Esophagus squamous epithelium (tissue), 5 donors: Measurements from ENCODE around the gene DLGAP1. TPM values are rescaled to one million over a fixed set of nuclear protein-coding genes. Genes with fewer than 3 reads are reported as not detected.

Experiments
- DNase-seq: peaks from one replicate; lab custom pipeline; 2025; lab: John Stamatoyannopoulos, UW
- H3K27ac ChIP-seq, 4 donors: fragments of 200-600 bp; sonication (generic); one replicate each; pipeline ENCODE4 v1.5.1; 2016 to 2019; ENCODE audit warnings: mild to moderate bottlenecking in 1 of 4
- H3K27me3 ChIP-seq, 4 donors: fragments of 200-600 bp; sonication (generic); 1 replicate in 3 of 4; 2 replicates in 1 of 4; pipeline versions ENCODE4 v1.5.1 to v1.6.0; 2017 to 2021; ENCODE audit warnings: antibody characterized with exemption in 1 of 4
- H3K36me3 ChIP-seq, 3 donors: fragments of 200-600 bp; sonication (generic); one replicate each; pipeline ENCODE4 v1.5.1; 2016 to 2019
- H3K4me1 ChIP-seq, 3 donors: fragments of 200-600 bp; sonication (generic); one replicate each; pipeline ENCODE4 v1.5.1; 2017 to 2019
- H3K4me3 ChIP-seq, 4 donors: fragments of 200-600 bp; sonication (generic); 1 replicate in 3 of 4; 2 replicates in 1 of 4; pipeline ENCODE4 v1.5.1; 2016 to 2019; ENCODE audit warnings: mild to moderate bottlenecking in 2 of 4, moderate library complexity in 1 of 4
- H3K9me3 ChIP-seq, 3 donors: fragments of 200-600 bp; sonication (generic); one replicate each; pipeline ENCODE4 v1.5.1; 2016 to 2019
- POLR2A ChIP-seq, 4 donors: fragments of 450-650 bp; IDR thresholded peaks; one replicate each; pipeline ENCODE4 v1.6.1; 2017; ENCODE audit warnings: antibody characterized with exemption in 4 of 4, mild to moderate bottlenecking in 4 of 4, moderate library complexity in 3 of 4
- WGBS, 2 donors: methylation state at CpG; one replicate each; pipeline ENCODE4 v1.1.5; 2018; 5-methylcytosine and 5-hydroxymethylcytosine counted together
- intact Hi-C: fragments of 100-400 bp; cut with DNase I; formaldehyde crosslinking; loops from one replicate; pipeline ENCODE4 v1.15.0; 2022
- total RNA-seq, 4 donors: library from RNA; depleted of rRNA; stranded (reverse); fragments of >200 nt; gene quantifications; one replicate each; pipeline ENCODE4 v1.1.0, GENCODE V29; 2016
- TF ChIP-seq, protein P1 (sequence below), 6 experiments: fragments of 450-650 bp in 4 of 6; fragments of 200-600 bp in 2 of 6; sonication (generic) in 2 of 6; IDR thresholded peaks; one replicate each; pipeline ENCODE4 v1.5.1; 2016 to 2019; ENCODE audit warnings: antibody characterized with exemption in 6 of 6, mild to moderate bottlenecking in 4 of 6, moderate library complexity in 4 of 6
- donor health status: DM: yes; HTN: yes; CAD: no.

The DLGAP1 gene
- total RNA-seq, 4 donors from 2014 or later: 0.09 to 1.5 (median 0.52) TPM

DNA sequence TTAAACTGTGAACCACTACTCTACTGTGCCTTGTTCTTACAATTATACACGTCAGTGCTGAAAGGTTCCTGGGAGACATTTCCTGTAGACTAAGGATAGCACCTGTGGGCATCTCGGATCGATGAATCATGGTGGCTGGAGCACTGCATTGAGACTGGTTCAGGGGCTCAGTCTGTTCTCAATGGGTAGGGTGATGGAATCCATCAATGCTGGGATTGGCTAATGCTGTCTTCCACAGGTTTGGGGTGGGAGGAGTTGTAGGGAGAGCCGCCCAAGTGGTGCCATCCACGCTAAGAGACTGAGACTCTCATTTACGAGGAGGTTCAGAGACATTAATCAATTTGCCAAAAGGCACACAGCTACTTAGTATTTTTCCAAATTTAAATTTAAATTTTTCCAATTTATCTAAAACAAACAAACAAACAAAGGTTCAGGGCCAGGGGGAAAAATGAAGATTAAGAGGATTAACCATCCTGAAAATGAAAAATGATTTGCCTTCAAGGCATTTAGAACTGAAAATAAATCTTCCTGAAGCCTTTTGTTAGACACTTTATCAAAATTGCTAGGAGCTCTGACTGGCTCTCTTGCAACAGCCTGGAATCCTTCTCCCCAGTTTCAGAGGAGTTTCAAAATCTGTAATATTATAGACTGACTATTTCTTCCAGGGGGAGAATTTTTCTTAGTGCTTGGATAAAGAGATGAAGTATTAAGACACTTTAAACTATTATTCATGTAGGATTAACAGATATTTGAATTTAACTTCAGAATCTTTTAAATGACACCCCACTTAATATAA, 645.9 kb downstream of the DLGAP1 start:
- Histone ChIP-seq H3K27ac (no peak overlapping the region), H3K36me3 (no peaks in the 10 kb centered on the region), H3K4me1 (no peaks in the 10 kb centered on the region), H3K9me3 (no peaks in the 10 kb centered on the region), H3K27me3 (no peaks in the 10 kb centered on the region), H3K4me3 (no peak overlapping the region)
- no peak for DNase-seq
- 69 to 82% methylated on average over 6 of the region's 6 CpGs for WGBS, 2 donors
- intact Hi-C loops: no loop called here
- TF ChIP-seq, protein P1, sequence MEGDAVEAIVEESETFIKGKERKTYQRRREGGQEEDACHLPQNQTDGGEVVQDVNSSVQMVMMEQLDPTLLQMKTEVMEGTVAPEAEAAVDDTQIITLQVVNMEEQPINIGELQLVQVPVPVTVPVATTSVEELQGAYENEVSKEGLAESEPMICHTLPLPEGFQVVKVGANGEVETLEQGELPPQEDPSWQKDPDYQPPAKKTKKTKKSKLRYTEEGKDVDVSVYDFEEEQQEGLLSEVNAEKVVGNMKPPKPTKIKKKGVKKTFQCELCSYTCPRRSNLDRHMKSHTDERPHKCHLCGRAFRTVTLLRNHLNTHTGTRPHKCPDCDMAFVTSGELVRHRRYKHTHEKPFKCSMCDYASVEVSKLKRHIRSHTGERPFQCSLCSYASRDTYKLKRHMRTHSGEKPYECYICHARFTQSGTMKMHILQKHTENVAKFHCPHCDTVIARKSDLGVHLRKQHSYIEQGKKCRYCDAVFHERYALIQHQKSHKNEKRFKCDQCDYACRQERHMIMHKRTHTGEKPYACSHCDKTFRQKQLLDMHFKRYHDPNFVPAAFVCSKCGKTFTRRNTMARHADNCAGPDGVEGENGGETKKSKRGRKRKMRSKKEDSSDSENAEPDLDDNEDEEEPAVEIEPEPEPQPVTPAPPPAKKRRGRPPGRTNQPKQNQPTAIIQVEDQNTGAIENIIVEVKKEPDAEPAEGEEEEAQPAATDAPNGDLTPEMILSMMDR (IDR thresholded peaks at IDR 0.05): no peak
- no peak for TF ChIP-seq POLR2A (IDR thresholded peaks at IDR 0.05)

DNA sequence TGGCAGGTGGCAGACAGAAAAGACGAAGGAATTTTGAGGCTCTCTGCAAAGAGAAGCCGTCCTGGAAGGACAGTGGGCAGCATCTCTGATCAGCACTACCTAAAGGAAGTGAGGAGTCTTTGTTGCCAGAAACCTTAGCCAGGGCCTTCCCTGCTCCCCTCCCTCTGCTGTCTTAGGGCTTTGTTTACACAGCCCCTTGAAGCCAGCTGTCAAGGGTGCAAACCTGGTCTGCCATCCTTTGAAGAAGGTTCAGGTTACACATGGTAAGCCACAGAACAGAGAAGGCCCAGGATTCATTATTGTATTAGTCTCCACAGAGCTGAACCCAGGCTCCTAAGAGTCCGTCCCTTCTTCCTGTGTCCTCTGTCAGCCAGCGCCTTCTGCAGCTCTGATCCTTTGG, 648.5 kb downstream of the DLGAP1 start:
- TF ChIP-seq, protein P1 (IDR thresholded peaks at IDR 0.05): no peak
- TF ChIP-seq POLR2A (IDR thresholded peaks at IDR 0.05): no peak
- WGBS, 2 donors: 65 to 74% methylated on average over 4 of the region's 4 CpGs
- H3K27me3 ChIP-seq: no peaks in the 10 kb centered on the region
- H3K27ac ChIP-seq: no peak overlapping the region
- no peaks in the 10 kb centered on the region for H3K4me1 ChIP-seq
- H3K36me3 ChIP-seq: no peaks in the 10 kb centered on the region
- intact Hi-C loops: no loop called here
- no peak overlapping the region for H3K4me3 ChIP-seq
- no peak for DNase-seq
- no peaks in the 10 kb centered on the region for H3K9me3 ChIP-seq

DNA sequence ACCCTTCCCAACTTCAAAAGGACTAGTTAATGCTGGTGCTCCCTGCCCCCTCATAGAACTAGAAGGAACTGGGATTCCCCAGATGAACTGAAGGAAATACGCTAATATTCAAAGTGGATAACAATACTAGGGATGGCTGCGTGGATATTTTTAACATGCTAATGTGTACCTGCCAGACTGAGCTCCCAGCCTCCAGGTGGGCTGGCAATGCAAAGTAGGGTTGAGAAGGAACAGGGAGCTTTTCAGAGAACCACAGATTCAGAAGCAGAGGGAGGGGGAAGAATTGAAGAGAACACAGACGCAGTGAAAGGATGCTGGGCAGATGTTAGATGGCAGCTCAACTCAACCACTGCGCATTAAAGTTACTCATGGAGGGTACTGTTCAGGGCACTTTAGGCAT, 650.8 kb downstream of the DLGAP1 start:
- WGBS, 2 donors: 86 to 91% methylated on average over 4 of the region's 4 CpGs

DNA sequence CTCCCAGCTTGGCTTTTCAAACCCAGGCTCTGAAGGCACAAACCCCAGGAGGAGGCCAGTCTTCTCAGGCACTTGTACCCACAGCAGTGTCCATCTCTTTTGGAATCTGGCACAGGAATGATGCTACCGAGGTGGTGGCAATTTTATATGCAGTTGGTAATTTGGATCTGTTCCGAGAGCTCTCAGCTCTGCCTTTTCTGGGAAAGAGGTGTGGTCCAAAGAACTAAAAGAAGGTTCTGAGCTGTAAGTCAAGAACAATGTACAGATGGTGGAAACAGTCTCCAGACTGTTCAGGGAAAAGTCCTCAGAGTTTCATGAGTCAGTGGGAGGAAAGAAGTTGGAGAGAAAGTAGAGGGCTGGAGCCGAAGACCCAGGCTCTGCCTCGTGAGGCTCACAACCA, 651.8 kb downstream of the DLGAP1 start:
- intact Hi-C loops: no loop called here
- H3K27me3 ChIP-seq: no peaks in the 10 kb centered on the region
- no peak overlapping the region for H3K4me3 ChIP-seq
- WGBS, 2 donors: 74 to 76% methylated on average over 3 to 4 of the region's 4 CpGs
- no peak for DNase-seq
- TF ChIP-seq, protein P1 (IDR thresholded peaks at IDR 0.05): no peak
- no peak for TF ChIP-seq POLR2A (IDR thresholded peaks at IDR 0.05)
- H3K4me1 ChIP-seq: no peaks in the 10 kb centered on the region
- H3K36me3 ChIP-seq: no peaks in the 10 kb centered on the region
- H3K9me3 ChIP-seq: no peaks in the 10 kb centered on the region
- no peak overlapping the region for H3K27ac ChIP-seq

More for the DNA sequence above, 650.8 kb downstream of the DLGAP1 start:
- no peaks in the 10 kb centered on the region for H3K9me3 ChIP-seq
- no peak overlapping the region for H3K4me3 ChIP-seq
- no peak for DNase-seq
- H3K27ac ChIP-seq: no peak overlapping the region
- H3K4me1 ChIP-seq: no peaks in the 10 kb centered on the region
- TF ChIP-seq POLR2A (IDR thresholded peaks at IDR 0.05): no peak
- TF ChIP-seq, protein P1 (IDR thresholded peaks at IDR 0.05): no peak
- no peaks in the 10 kb centered on the region for H3K27me3 ChIP-seq
- intact Hi-C loops: no loop called here
- H3K36me3 ChIP-seq: no peaks in the 10 kb centered on the region

DNA sequence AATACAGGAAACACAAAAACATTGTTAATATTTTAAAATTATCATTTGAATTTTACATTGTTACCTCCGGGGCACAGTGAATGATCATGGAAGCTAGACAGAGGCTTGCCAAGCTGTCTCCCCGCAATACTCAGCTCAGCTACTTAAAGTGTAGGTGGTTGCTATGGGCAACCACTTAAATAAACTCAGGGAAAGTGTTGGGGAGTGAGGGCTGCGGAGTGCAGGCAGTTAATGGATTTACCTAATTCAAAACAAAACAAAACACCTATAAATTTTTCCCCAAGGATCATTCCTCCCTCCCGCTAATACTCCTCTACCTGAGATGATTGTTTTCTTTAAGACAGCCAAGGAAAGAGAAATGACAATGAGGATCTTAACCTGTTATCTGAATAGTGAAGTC, 655.6 kb downstream of the DLGAP1 start:
- WGBS, 2 donors: 46 to 47% methylated on average over 4 of the region's 4 CpGs
- Histone ChIP-seq H3K27me3 (no peaks in the 10 kb centered on the region), H3K36me3 (no peaks in the 10 kb centered on the region), H3K4me3 (no peak overlapping the region), H3K27ac (no peak overlapping the region), H3K4me1 (no peaks in the 10 kb centered on the region), H3K9me3 (no peaks in the 10 kb centered on the region)
- no peak for DNase-seq
- intact Hi-C loops: no loop called here
- TF ChIP-seq, protein P1 (IDR thresholded peaks at IDR 0.05): no peak
- no peak for TF ChIP-seq POLR2A (IDR thresholded peaks at IDR 0.05)
